Measurements from ENCODE around the gene ETS2.
"Not testable (repeated sequence)": the region's sequence is repeated elsewhere in the genome, so short reads cannot be mapped to it uniquely, and the experiment has no call there.

ETS2 gene

DNA sequence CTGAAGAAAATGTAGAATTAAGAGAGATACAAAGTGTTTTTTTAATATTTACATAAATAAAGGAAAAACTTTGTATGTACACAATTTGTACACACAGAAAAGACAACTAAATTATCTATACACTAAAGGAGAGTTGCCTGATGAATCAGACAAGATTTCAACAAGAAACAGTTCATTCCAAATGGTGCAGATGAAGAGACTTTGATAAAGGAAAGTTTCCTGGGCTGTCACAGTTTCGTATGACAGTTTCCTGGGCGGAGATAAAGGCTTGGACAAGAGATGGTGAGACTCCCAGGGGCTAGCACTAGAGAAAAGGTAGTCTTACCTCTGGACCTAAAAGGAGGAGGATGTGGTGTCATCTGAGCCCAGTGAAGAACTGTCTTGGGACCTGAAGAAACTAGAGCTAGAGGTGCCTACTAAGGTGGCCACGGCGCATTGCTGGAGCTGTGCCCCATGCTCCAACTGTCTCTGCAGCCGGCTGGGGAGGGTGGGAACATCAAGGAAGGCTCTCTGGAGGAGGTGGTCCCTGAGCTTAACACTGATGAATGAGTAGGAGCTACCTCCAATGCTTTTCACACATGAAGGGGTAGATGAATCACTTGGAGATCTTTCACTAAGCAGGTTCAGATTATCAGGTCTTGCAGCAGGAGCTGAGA, 32.2 kb downstream of the ETS2 start:
- no peak for DNase-seq (ENCODE audit: low read depth, low spot score)

DNA sequence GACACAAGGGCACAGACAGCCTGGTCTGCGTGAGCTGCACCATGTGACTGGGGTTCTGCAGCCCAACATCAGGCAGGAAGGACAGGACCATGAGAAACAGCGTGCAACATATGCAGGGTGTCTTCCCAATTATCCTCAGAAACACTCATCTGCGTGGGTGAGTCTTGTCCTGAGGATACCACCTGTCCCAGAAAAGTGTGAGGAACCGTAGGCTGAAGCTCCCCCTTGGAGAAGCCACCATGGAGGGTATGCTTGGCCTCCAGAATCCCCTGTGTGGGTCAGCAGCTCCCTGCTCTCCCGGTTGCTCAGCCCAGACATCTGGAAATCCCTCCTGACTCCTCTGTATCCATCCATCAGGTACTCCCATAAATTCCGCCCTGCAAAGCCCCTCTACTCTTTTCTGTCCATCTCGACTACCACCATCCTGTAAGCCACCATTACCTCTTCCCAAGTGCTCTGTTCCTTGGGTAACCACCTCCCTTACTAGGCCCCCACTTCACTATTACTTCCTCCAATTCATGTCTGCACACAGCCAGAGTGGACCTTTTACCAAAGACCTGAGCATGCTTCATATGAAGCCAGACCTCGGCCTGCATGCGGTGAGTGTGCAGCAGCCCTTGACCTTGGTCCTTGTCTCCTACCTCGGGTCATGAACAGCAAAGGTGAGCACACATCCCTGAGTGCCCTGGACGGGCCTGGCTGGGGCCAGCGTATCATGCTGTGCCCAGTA, 33.0 kb downstream of the ETS2 start:
- no peak for DNase-seq (ENCODE audit: low read depth, low spot score)

DNA sequence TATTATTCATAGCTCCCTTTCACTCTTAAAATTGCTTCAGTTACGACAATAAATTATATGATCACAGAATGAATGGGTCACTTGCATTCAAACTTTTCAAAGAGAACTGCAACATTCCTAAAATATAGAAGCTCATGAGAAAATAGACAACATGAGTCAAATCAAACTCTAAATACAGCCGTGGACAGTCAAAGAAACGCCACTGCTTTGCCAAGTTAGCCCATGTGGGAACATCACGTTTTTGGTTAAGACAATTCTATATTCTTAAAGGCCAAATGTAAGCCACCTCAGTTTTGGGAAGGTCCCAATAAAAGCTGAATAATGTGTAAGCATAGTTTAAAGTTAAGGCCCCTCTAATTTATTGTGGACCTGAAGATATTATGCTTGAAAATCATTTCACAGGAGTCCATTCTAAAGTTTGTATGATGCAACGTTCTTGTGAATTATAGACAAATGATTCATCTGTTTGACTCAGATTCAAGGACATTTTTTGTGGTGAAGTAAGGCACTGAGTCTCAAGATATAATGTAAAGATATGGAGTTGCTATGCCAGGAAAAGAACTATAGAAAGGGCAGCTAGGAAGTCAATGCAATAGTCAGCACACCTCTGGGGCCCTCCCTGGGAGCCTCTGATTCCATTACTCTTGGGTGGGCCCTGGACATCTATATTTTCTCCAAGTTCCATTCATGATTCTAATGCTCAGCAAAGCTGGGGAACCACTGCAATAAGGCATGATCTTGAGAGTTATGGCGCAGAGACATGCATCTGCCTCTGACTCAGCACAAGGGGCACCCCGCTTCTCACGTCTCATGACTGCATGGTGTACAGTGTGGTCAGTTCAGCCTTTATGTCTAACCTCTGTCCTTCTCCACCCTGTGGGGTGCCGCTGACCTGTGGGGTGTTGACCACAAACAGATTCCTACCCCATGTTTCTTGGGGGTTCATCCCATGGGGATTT, 33.9 kb downstream of the ETS2 start:
- no peak for DNase-seq (ENCODE audit: low read depth, low spot score)

DNA sequence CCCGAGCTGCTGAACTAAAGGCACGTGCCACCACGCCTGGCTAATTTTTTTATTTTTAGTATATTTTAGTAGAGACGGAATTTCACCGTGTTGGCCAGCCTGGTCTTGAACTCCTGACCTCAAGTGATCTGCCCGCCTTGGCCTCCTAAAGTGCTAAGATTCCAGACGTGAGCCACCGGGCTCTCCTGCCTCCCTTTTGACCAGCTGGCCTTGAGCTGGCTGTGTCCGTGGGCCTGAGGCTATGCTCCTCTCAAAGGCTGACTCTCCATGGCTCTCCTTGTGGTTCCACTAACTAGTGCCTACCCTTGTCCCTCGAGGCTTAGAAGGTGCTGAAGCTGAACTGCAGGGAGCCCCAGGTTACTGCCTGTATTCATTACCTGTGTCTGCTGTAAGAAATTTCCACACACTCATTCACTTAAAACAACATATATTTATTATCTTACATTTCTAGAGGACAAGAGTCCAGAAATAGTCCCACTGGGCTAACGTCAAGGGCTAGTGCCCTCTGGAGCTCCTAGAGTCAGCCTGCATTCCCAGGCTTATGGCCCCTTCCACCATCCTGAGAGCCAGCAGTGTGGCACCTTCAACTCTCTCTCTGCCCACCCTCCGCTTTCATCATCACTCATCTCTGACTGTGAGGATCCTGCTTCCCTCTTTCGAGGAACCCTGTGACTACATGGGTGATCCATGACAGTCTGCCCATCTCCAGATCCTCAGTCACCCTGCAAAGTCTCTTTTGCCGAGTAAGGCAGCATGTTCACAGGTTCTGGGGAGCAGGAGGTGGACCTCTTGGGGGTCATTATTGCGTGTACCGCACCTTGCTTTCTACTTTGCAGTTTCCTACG, 34.9 kb downstream of the ETS2 start:
- no peak for DNase-seq (ENCODE audit: low read depth, low spot score)

DNA sequence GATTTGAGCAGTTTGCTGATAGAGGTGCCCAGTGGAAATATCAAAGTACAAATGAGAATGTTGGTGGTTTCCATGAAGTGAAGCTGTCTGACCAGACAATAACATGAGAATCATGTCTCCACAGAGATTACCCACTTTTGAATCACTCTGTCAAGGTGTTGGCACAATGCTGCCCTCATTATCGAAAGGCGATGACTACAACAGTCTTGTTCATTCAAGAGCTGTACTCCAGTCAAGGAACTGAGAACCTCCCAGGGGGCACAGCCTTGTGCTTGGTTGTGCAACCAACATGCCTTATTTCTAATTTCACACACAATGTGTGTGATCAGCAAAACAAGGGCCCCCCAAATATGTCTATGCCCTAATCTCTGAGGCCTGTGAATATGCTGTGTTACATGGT, 35.7 kb downstream of the ETS2 start:
- no peak for DNase-seq (ENCODE audit: low read depth, low spot score)

DNA sequence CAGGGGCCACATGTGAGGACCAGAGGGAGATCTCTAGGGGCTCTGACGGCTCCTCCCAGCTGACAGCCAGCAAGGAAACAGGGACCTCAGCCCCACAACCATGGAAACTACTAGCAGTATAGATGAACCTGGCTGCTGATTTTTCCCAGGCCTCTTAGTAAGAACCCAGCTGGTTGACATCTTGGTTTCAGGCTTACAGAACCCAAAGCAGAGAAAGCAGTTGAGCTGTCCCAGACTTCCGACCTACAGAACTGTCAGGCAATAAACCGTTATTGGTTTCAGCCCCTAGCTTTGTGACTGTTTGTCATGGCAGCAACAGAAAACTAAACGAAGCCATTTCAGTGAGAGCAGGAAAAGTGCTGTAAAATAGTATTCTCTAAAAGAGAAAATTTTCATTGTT, 36.4 kb downstream of the ETS2 start:
- no peak for DNase-seq (ENCODE audit: low read depth, low spot score)

DNA sequence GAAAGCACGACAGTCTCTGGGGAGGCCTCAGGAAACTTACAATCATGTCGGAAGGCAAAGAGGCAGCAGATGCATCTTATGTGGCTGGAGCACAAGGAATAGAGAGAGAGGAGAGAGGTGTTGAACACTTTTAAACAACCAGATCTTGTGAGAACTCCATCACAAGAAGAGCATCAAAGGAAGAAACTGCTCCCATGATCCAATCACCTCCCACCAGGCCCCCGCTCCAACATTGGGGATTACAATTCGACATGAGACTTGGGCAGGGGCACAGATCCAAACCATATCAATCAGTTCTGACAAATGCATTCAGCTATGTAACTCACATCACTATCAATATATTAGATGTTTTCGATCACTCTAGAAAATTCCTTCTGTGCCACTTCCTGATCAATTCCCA, 37.6 kb downstream of the ETS2 start:
- no peak for DNase-seq (ENCODE audit: low read depth, low spot score)

DNA sequence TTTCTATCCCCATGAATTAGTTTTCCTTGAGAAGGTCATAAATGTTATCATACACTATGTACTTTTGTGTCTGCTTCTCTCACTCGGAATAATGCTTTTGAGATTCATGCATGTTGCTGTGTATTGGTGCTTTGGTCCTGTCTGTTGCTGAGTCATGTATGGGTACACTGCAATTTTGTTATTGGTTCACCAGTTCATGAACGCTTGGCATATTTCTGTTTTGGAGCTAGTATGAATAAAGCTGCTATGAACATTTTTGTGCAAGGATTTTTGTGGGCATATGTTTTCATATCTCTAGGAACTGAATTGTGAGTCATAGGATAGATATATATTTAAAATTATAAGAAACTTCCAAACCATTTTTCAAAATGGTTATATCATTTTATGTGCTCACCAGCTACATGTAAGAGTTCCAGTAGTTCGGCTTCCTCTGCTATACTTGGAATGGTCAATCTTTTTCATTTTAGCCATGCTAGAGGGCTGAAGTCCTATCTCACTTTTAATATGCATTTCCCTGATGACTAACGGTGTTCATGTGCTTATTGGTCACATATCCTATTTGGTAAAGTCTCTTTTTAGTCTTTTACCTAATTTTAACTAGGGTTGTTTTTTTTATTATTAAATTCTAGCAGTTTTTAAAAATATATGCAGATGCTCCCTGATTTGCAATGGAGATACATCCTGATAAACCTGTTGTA, 38.2 kb downstream of the ETS2 start:
- no peak for DNase-seq (ENCODE audit: low read depth, low spot score)

DNA sequence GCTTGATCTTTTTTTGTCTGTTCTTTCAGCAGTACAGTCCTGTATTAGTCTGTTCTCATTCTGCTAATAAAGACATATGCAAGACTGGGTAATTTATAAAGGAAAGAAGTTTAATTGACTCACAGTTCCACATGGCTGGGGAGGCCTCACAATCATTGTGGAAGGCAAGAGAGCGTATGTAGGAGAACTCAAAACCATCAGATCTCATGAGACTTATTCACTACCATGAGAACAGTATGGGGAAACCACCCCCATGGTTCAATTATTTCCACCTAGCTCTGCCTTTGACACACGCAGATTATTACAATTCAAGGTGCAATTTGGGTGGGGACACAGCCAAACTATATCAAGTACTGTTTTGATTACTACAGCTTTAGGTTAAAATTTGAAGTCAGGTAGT, 39.6 kb downstream of the ETS2 start:
- not testable (repeated sequence) for DNase-seq (ENCODE audit: low read depth, low spot score)

DNA sequence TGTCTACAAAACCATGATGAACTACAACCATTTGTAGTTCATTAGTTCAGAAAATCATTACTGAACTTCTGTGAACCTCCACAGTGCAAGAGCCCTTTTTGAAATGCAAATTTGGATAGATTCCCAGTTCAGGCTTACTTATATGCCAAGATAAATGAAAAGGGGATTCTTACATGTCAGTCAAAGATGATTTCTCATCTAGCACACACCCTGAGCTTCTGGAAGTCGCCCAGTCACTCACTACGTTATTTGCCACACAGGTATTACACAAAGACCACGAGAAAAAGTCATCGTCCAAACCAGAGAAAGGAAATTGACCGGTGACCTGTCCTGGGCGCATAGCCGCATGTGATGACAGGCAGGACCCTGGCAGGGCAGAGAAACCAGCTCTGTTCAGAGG, 41.8 kb downstream of the ETS2 start:
- no peak for DNase-seq (ENCODE audit: low read depth, low spot score)

DNA sequence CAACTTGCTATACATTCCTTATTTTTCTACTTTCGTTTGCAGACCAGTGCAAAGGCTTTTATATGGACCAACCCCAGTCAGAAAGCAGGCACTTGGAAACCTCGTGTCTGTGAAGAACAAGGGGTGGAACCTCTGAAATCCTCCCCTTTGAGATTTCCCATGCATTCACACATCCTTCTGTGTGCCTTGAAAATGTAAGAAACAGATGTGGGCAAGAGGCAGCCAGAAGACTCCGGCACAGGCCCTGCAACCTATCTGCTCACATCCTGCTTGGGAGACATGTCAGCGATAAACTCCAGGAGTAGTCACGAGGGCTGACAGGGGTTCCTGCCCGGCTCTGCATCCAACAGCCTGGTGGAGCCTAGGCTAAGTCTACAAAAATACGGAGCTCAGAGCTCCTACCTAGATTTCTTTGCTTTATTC, 42.5 kb downstream of the ETS2 start:
- no peak for DNase-seq (ENCODE audit: low read depth, low spot score)

DNA sequence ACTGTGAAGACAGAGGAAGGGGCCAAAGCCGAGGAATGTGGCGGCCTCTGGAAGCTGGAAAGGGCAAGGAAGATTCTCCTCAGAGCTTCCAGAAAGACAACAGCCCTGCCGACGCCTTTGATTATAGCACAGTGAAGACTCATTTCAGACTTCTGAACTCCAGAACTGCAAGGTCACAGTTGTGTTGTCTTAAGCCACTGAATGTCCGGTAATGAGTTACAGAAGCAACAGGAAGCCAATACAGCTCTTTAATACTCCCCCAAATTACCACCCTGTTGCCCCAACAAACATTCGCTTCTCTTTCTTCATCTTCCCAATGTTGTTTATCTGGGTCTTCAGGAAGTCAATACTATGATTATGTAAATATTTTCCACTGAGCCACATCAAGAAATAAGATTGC, 44.0 kb downstream of the ETS2 start:
- DNase-seq (ENCODE audit: low read depth, low spot score) = no peak

DNA sequence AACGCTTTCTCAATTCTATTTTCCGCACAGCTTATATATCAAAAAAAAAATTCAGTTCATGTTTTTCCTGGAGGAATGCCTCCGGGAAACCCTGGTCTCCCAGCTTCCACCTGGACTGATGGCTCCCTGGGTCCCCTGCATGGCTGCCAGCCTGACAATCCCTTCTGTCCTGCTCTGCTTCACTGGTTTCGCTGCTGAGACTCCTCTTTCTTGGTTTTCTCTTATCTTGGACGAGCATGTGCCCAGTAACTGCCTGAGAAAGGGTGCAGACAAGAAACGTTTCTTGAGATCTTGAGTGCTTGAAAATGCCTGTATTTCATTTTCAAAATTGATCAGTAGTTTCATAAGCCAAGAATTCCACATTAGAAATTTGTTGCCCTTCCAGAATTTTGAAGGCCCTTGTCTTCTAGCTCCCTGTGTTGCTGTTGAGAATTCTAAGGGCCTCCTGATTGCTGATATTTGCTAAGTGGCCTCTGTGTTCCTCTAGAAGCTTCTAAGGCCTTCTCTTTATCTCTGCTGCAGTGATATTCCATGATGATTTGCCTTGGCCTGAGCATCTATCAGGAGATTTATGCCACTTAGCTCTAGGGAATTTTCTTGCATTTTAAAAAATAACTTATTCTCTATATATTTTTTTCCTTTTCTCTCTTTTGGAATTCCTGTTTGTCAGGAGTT, 44.7 kb downstream of the ETS2 start:
- no peak for DNase-seq (ENCODE audit: low read depth, low spot score)

DNA sequence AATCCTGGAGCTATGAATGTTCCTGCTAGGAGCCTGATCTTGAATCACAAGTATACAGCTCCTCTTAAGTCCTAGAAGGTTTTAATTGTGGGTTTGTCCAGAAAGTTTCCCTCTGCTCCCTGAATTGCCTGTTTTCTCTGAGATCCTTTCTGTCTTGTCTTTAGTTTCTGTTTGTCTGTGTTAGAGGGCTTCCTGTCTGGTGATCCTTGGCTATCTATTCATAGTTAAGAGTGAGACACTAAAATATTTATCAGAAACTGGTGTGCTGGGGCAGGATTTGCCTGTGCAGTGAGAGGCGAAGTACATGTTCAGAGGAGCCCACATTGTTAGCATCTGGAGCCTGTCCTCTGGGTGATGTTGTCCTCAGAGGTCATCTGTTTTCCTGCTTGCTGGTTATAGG, 45.4 kb downstream of the ETS2 start:
- DNase-seq (ENCODE audit: low read depth, low spot score) = no peak

DNA sequence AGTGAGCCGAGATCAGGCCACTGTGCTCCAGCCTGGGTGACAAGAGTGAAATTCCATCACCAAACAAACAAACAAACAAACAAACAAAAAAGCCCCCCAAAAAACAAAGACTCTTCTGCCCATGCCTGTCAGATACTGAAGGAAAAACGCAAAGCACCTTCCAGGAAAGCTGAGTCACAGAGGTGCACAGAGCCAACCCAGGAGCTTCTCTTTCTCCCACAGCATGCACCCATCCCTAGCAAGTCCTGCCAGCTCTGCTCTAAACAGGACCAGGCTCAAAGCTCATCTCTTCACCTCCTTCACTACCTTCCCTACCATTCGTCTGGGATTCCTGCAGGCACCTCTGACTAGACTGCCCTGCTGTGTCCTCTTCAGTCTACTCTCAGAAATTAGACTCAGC, 46.5 kb downstream of the ETS2 start:
- no peak for DNase-seq (ENCODE audit: low read depth, low spot score)

DNA sequence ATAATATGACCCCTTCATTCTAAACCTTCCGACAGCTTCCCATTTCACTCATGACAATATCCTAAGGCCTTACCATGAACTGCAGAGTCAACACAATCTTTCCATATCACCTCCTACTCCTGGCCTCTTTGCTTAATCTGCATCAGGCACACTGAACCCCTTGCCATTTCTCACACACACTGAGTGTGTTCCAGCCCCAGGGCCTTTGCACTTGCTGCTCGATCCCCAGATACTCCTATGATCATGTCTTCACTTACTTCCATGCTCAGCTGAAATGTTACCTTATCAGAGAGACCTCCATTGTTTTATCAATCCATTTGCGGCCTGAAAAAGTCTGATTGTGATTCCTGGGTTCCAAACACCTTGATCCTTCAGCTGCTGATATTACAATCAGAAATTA, 47.0 kb downstream of the ETS2 start:
- DNase-seq (ENCODE audit: low read depth, low spot score) = no peak

DNA sequence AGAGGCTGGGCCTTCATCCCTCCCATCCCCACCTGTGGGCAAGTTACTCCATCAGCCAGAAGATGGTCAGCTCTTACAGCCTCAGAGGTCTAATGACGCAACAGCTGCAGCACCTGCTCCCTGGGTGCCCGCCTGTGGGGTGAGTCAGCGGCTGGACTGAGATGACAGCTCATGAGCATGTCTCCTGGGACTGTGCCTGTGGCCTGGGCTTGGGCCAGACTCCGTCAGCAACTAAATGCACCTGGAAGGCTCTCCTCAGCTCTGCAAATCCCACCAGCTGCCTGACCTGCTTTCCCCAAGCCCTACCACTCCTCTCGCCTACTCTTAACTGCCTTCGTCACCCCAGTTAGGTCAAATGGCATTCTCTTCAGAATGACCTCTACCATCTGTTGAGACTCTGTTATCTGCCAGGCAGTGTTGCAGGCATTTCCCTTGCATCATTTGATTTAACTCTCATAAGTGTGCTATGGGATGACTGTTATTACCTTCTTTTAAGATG, 47.7 kb downstream of the ETS2 start:
- no peak for DNase-seq (ENCODE audit: low read depth, low spot score)

DNA sequence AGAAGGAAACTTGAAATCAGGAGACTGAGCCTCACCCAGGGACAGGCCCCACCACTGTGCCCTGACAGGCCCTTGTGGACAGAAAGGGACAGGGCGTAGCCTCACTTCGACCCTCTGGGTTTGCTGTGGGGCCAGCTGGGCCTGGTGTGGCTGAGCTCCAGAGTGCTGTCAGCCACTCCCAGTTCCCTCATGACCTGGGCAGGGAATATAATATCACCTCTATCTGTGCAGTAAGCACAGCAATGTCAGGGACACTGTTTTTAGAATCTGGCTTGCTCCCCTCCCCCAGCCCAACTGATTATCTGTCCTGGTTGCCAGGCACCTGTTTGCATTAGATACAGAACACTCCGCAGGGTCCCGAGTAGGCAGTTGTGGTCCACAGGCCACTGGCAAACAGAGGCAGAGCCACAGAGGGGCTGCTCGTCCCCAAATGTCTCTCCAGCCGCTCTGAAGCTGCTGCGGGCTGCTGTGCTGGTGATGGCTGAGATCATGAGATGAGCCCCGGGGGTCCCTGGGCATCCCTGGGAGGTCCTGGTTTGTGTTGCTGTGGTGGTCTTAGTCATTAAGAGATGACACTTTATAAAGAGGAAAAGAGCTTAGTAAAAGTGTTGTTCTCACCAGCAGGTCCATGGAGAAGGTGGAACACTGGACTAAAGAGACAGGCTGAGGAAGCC, 51.6 kb downstream of the ETS2 start:
- DNase-seq (ENCODE audit: low read depth, low spot score) = no peak

DNA sequence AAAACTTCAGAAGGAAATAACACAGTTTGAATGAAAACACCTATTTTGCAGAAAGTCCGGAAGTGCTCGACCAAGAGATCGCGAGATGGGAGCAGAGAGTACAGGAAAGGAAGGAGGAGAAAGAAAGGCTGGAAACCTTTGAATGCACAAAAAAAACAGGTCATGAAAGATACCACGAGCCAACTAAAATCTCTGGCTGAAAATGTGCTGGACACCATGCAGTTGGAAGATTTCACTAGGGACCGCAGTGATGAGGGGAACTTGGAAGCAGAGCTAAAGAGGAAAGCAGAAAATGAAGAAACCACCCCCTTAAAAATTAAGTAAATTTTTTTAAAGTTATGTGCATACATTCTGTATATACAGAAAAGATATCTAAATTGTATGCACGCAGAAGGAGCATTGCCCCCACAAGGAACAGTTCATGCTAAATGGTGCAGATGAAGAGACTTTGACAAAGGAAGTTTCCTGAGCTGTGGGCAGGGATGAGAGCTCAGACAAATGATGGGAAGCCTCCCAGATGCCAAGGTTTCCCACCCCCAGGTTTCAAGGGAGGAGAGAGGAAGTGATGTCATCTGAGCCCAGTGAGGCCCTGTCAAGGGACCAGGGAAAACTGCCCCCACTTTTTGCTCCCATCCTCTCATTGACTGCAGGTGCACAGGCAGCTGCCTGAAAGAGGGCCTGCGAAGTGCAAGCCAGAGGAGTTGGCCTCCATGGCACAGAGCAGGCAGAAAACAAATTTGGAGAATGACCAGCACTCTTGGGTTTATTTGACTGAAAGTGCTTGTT, 52.5 kb downstream of the ETS2 start:
- no peak for DNase-seq (ENCODE audit: low read depth, low spot score)
